ENCODE results near the gene EIPR1. TPM values are rescaled to one million over a fixed set of nuclear protein-coding genes. Genes with fewer than 3 reads are reported as not detected.

The EIPR1 gene
- total and polyA plus RNA-seq, 2 donors (not counting 3 experiments of a cell fraction or from before 2014, with no cell fraction given), result 30.8 to 57.3 TPM

DNA sequence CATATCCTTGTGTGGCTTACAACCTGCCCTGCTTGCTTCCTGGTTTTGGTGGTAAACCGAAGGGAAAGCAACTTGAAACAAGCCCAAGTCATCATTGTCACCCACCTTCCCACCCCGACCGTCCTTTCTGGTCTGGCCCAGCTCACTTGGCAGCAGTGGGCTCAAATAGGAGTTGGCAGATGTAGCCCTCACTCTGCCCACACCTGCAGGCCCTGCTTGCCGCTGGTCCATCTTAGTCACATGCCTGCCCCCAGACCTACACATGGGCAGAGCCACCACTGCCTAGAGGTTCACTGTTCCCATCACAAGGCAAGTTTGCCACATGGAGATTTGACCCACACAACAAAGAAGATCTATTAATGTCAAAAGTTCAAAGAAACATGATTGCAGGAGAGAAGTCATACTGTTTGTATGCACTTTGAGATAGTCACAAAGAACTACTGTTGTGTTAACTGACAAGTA is 9.3 kb downstream of the EIPR1 start:
- Histone ChIP-seq H3K4me2 (ENCODE audit: insufficient read depth, low read length) (no peak overlapping the region), H4K20me1 (replicated peaks; ENCODE audit: control insufficient read depth, extremely low read depth, insufficient read depth, low read length) (no peaks in the 10 kb centered on the region), H3K36me3 (ENCODE audit: control insufficient read depth in 2 of 2, extremely low read depth in 1 of 2, insufficient read depth in 2 of 2, low read length in 2 of 2) (no peaks in the 10 kb centered on the region), H2AFZ (ENCODE audit: low read depth, low read length) (no peak overlapping the region), H3K9me3 (replicated peaks; ENCODE audit: control insufficient read depth, insufficient read depth, low read length) (no peaks in the 10 kb centered on the region), H3K79me2 (ENCODE audit: control insufficient read depth, insufficient read depth, low read length) (peaks cover 22% of the 10 kb centered on the region), H3K4me3 (replicated peaks in 1 of 3; ENCODE audit: insufficient read depth in 1 of 3, low read depth in 1 of 3, low read length in 3 of 3) (no peak overlapping the region), H3K27me3 (ENCODE audit: control insufficient read depth in 2 of 2, insufficient read depth in 2 of 2, low read length in 2 of 2) (no peaks in the 10 kb centered on the region), H3K9me1 (replicated peaks; ENCODE audit: control insufficient read depth, extremely low read depth, insufficient read depth, low read length) (no peaks in the 10 kb centered on the region), H3K4me1 (ENCODE audit: control insufficient read depth, extremely low read depth, insufficient read depth, low read length) (peaks cover 3% of the 10 kb centered on the region), H3K27ac (ENCODE audit: insufficient read depth, low read depth, low read length) (no peak overlapping the region), H3K9ac (replicated peaks; ENCODE audit: extremely low read depth, insufficient read depth, low read length) (no peak overlapping the region)
- BruUV-seq (replicated peaks), result no TSS peak
- DNase-seq (ENCODE audit: low read depth, low spot score), result no peak
- dilution Hi-C loops (cut with MboI; ENCODE audit: extremely low pct_ligation_motif_present, low sequenced_read_pairs), result no loop called here
- POLR2A ChIA-PET, result no interaction called here
- intact Hi-C loops (cut with micrococcal nuclease), result no loop called here
- CTCF ChIA-PET, result no interaction called here
- TF ChIP-seq, protein P1, sequence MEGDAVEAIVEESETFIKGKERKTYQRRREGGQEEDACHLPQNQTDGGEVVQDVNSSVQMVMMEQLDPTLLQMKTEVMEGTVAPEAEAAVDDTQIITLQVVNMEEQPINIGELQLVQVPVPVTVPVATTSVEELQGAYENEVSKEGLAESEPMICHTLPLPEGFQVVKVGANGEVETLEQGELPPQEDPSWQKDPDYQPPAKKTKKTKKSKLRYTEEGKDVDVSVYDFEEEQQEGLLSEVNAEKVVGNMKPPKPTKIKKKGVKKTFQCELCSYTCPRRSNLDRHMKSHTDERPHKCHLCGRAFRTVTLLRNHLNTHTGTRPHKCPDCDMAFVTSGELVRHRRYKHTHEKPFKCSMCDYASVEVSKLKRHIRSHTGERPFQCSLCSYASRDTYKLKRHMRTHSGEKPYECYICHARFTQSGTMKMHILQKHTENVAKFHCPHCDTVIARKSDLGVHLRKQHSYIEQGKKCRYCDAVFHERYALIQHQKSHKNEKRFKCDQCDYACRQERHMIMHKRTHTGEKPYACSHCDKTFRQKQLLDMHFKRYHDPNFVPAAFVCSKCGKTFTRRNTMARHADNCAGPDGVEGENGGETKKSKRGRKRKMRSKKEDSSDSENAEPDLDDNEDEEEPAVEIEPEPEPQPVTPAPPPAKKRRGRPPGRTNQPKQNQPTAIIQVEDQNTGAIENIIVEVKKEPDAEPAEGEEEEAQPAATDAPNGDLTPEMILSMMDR (IDR thresholded peaks at IDR 0.05; ENCODE audit: extremely low read depth in 1 of 2, insufficient read depth in 1 of 2, low read depth in 1 of 2, low read length in 2 of 2), result no peak
- TF ChIP-seq, protein P2, sequence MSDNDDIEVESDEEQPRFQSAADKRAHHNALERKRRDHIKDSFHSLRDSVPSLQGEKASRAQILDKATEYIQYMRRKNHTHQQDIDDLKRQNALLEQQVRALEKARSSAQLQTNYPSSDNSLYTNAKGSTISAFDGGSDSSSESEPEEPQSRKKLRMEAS (IDR thresholded peaks at IDR 0.05; ENCODE audit: insufficient read depth, insufficient read length), result no peak
- TF ChIP-seq JUN (IDR thresholded peaks at IDR 0.05; ENCODE audit: borderline replicate concordance, insufficient read depth, insufficient read length, low read depth) (no peak), POLR2A (IDR thresholded peaks at IDR 0.05; ENCODE audit: low read depth, low read length) (no peak), GATA2 (IDR thresholded peaks at IDR 0.05; ENCODE audit: insufficient read depth, insufficient read length, low read depth, low read length) (no peak), EZH2 (IDR thresholded peaks at IDR 0.05; ENCODE audit: borderline replicate concordance, low read depth, low read length, severe bottlenecking) (no peak), MYC (IDR thresholded peaks at IDR 0.05; ENCODE audit: low read depth, low read length) (no peak), FOS (IDR thresholded peaks at IDR 0.05; ENCODE audit: borderline replicate concordance, insufficient read depth, low read length) (no peak), POLR2AphosphoS5 (IDR thresholded peaks at IDR 0.05; ENCODE audit: insufficient read depth, low read depth, low read length) (no peak)
- no peak for FAIRE-seq
